ENCODE data around the gene SAP30L. TPM values are rescaled to one million over a fixed set of nuclear protein-coding genes. Genes with fewer than 3 reads are reported as not detected.

Gene SAP30L
- total RNA-seq, 6 experiments from 2014 or later, result 23.3 to 31.5 (median 28.1) TPM

GRCh38 chr5:154460172-154460571 is 14.4 kb downstream of the SAP30L start:
- no peaks in the 10 kb centered on the region for H3K9me3 Mint-ChIP-seq
- H3K27ac Mint-ChIP-seq, result no peak overlapping the region
- H3K4me3 Mint-ChIP-seq, result no peak overlapping the region
- H3K4me1 Mint-ChIP-seq (ENCODE audit: low read depth), result peaks cover 6% of the 10 kb centered on the region
- H3K36me3 Mint-ChIP-seq (ENCODE audit: low read depth), result peaks cover 19% of the 10 kb centered on the region; the same call in 1 of the 2 replicates
- DNase-seq, result no peak
- no peaks in the 10 kb centered on the region; the same call in 1 of the 2 replicates for H3K27me3 Mint-ChIP-seq (ENCODE audit: insufficient read depth)
- TF ChIP-seq, protein P1, sequence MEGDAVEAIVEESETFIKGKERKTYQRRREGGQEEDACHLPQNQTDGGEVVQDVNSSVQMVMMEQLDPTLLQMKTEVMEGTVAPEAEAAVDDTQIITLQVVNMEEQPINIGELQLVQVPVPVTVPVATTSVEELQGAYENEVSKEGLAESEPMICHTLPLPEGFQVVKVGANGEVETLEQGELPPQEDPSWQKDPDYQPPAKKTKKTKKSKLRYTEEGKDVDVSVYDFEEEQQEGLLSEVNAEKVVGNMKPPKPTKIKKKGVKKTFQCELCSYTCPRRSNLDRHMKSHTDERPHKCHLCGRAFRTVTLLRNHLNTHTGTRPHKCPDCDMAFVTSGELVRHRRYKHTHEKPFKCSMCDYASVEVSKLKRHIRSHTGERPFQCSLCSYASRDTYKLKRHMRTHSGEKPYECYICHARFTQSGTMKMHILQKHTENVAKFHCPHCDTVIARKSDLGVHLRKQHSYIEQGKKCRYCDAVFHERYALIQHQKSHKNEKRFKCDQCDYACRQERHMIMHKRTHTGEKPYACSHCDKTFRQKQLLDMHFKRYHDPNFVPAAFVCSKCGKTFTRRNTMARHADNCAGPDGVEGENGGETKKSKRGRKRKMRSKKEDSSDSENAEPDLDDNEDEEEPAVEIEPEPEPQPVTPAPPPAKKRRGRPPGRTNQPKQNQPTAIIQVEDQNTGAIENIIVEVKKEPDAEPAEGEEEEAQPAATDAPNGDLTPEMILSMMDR (IDR thresholded peaks at IDR 0.05), result no peak

DNA sequence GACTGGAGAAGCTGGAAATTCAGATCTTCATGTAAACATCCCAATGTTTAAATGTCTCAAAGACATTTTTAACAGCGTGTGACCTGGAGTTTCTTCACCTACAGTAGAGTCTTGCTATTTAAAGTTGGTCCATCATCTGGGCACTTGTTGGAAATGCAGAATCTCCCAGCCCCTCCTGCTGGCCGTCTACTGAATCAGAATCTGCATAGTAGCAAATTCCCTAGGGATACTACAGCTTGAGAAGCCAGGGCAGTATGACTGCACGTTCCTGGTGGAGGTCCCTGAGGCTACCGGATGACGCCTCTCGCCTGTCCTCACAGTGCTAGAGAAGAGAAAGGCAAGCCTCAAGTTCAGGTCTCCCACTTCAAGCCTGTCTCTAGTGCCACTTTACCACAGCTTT is 15.7 kb downstream of the SAP30L start:
- TF ChIP-seq, protein P1 (IDR thresholded peaks at IDR 0.05), result peak; percentile 61
- Mint-ChIP-seq H3K36me3 (ENCODE audit: low read depth) (peaks cover 9% of the 10 kb centered on the region; the same call in 1 of the 2 replicates), H3K27ac (no peak overlapping the region), H3K27me3 (ENCODE audit: insufficient read depth) (peaks cover 5% of the 10 kb centered on the region; the same call in 1 of the 2 replicates), H3K4me1 (ENCODE audit: low read depth) (peaks cover 14% of the 10 kb centered on the region), H3K4me3 (no peak overlapping the region), H3K9me3 (no peaks in the 10 kb centered on the region)
- DNase-seq, result no peak

GRCh38 chr5:154464438-154464837 is 18.6 kb downstream of the SAP30L start:
- DNase-seq, result no peak
- Mint-ChIP-seq H3K4me3 (no peak overlapping the region), H3K9me3 (no peaks in the 10 kb centered on the region), H3K27me3 (ENCODE audit: insufficient read depth) (peaks cover 5% of the 10 kb centered on the region; the same call in 1 of the 2 replicates), H3K27ac (no peak overlapping the region), H3K36me3 (ENCODE audit: low read depth) (no peaks in the 10 kb centered on the region), H3K4me1 (ENCODE audit: low read depth) (peaks cover 21% of the 10 kb centered on the region)
- TF ChIP-seq, protein P1 (IDR thresholded peaks at IDR 0.05), result no peak

DNA sequence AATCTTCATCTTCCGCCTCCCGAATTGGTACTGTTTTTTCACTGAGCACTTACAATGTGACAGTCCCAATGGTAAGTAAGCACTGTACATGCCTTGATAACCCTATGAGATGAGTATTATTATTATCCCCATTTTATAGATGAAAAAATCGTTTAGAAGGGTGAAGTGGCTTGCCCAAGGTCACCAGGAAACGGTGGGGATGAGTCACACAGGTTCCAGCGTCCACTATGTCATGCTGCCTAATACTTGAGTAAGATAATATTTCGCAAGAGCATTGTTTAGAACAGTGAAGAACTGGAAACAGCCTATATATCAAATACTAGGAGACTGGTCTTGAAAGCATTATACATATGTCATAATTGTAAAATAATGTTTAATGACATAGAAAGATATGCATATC is 19.4 kb downstream of the SAP30L start:
- Mint-ChIP-seq H3K4me3 (no peak overlapping the region), H3K9me3 (no peaks in the 10 kb centered on the region), H3K4me1 (ENCODE audit: low read depth) (peaks cover 21% of the 10 kb centered on the region), H3K27ac (no peak overlapping the region), H3K27me3 (ENCODE audit: insufficient read depth) (peaks cover 7% of the 10 kb centered on the region), H3K36me3 (ENCODE audit: low read depth) (no peaks in the 10 kb centered on the region)
- DNase-seq, result peak; percentile 27
- TF ChIP-seq, protein P1 (IDR thresholded peaks at IDR 0.05), result no peak

GRCh38 chr5:154466147-154466546 is 20.4 kb downstream of the SAP30L start:
- no peaks in the 10 kb centered on the region for H3K36me3 Mint-ChIP-seq (ENCODE audit: low read depth)
- no peaks in the 10 kb centered on the region for H3K9me3 Mint-ChIP-seq
- no peak for DNase-seq
- peaks cover 17% of the 10 kb centered on the region for H3K27me3 Mint-ChIP-seq (ENCODE audit: insufficient read depth)
- peaks cover 27% of the 10 kb centered on the region for H3K4me1 Mint-ChIP-seq (ENCODE audit: low read depth)
- H3K4me3 Mint-ChIP-seq, result no peak overlapping the region
- TF ChIP-seq, protein P1 (IDR thresholded peaks at IDR 0.05), result no peak
- H3K27ac Mint-ChIP-seq, result no peak overlapping the region

GRCh38 chr5:154466671-154467070 is 20.9 kb downstream of the SAP30L start:
- Mint-ChIP-seq H3K36me3 (ENCODE audit: low read depth) (no peaks in the 10 kb centered on the region), H3K4me1 (ENCODE audit: low read depth) (peaks cover 28% of the 10 kb centered on the region), H3K27ac (no peak overlapping the region), H3K27me3 (ENCODE audit: insufficient read depth) (peaks cover 21% of the 10 kb centered on the region), H3K9me3 (no peaks in the 10 kb centered on the region), H3K4me3 (no peak overlapping the region)
- no peak for DNase-seq
- TF ChIP-seq, protein P1 (IDR thresholded peaks at IDR 0.05), result no peak
